NAMALWA (cell line): ENCODE data around the gene ARHGAP45.

ENCODE experiments used
- DNase-seq: peaks from one replicate; pipeline ENCODE4 v3.0.0-alpha.2; 2015; ENCODE audit warnings: low spot score

The ARHGAP45 gene

DNA sequence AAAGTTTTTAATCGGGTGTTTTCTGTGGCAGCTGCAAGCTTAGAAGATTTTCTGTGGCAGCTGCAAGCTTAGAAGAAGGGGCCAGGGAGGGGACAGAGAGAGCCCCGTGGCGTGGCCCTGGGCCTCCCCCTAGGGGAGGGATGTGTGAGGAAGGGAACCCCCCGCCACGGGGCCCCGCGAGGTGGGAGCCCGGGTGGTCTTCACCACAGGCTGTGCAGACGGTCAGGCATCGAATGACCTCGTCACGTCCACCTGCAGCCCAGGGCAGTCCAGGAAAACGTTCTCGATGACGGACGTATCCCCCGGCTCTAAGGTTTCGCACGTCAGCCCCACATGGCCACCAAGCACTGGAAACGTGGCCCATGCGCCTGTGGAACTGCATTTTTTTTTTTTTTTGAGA lies 19.6 kb downstream of the ARHGAP45 start:
- DNase-seq: no peak

DNA sequence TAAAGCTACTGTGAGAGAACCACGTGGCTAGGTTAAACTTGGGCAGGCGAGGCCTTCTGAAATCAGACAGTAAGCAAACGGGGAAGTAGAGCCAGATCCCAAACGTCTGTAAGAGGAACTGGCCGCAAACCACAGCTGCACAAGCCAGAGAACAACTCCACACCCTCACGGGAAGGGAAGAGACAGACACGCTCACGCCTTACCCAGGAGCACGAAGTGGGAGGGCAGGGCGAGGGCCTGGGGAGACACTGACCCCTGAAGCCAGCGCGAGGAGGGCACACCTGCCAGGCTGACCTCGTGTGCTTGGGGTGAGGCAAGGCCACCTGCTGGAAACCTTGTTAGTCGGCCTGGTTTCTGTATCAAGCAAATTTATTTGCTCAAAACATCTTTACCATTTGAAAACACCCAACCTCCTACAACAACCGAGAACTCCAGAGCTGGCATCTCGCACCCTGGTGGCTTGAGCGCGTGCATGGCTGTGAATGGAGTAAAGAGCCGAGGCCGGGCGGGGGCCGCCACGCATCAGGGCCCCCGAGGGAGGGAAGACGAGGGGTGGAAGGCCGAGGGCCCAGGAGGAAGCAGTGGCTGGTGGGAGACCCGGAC lies 20.9 kb downstream of the ARHGAP45 start:
- DNase-seq: peak; percentile 74

GRCh38 chr19:1088416-1089010 lies 21.5 kb downstream of the ARHGAP45 start:
- DNase-seq: no peak

GRCh38 chr19:1089126-1089771 lies 22.3 kb downstream of the ARHGAP45 start:
- DNase-seq: no peak

DNA sequence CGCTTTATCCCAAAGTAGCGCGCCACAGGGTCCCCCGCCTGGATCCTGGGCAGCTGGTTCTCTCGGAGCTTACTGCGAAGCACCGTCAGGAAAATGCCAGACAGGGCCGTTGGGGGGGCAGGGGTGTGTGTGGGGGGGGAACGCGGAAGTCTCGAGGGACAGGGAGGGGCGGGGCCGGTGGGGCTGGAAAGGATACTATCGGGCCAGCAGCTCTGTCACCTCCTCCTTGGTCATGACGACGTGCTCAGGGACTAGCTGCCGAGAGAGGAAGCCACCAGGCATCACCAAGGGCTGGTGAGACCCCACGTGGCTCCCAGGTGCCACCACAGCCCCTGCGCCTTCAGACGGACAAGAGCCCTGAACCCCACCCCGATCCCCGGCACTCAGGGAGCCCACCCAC lies 22.9 kb downstream of the ARHGAP45 start:
- DNase-seq: no peak

- no peak for DNase-seq
Measured at GRCh38 chr19:1090731-1091543, 24.0 kb downstream of the ARHGAP45 start.

DNA sequence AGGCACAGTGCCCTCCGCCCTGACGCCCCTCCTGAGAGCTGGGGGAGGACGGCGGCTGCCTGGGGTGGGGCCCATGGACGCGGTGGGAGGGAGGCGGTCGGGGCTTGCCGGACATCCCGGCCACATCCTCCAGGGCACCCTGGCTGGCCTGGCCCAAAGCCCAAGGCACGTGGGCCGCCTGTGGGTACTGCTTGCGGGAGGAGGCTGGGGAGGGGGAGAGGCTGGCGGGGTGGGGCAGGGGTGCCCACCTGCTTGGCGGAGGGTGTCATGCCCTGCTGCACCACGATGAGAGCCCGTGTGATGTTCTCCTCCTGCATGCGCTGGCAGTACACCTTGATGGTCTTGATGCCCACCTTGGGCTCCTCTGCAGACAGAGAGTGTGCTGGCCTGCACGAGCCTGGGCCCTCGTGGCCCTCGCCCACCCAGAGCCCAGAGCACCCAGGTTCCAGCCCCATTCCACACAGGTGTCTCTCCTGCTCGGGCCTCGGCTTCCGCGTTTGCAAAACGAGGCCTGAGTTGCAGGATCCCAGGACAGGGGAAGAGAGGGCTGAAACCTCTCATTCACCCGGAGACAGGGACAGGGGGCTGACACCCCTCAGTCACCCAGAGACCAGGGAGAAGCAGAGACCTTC lies 24.7 kb downstream of the ARHGAP45 start:
- DNase-seq: no peak

DNA sequence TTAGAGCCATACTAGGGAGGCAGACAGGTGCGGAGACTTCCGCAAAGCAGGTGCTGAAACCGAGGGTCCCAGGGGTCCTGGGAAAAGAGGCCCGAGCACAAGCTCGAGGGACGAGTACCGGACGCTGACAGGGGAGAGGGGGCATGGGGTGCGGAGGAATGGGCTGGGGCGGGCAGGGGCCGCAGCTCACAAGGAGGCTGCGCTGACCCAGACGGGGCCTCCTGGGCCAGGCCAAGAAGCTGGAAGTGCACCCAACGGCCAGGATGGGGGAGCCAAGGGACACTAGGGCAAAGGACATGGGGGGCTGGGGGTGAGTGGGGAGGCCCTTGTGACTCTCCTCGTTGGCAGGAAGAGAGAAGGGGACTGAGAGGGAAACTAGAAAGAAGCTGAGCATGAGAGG lies 26.4 kb downstream of the ARHGAP45 start:
- no peak for DNase-seq

DNA sequence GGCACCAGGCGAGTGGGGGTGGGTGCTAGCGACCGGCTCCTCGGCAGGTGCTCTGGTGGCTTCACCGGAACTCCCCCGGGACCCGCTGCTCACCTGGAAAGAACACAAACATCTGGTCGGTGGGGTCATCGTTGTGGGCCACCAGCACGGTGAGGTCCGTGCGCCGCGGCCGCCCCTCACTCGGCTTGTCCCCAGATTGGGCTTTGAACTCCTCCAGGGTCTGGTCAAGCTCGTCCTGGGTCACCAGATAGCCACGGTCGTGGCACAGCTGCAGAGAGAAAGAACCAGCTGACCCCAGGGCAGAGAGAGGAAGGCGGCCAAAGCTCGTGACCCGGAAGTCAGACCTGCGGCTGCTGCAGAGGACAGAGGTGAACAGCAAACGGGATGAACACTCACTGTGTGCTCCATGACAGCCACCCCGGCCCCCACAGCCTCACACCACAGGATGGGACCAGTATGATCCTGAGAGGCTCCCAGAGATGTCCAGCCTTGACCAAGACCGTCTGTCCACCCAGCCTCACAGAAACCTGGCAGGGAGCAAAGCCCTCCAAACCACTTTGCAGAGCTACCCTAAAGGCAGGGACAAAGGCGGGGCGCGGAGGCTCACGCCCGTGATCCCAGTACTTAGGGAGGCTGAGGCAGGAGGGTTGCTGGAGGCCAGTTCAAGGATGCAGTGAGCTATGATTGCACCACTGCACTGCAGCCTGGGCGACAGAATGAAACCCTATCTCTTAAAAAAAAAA lies 27.0 kb downstream of the ARHGAP45 start:
- DNase-seq: no peak

DNA sequence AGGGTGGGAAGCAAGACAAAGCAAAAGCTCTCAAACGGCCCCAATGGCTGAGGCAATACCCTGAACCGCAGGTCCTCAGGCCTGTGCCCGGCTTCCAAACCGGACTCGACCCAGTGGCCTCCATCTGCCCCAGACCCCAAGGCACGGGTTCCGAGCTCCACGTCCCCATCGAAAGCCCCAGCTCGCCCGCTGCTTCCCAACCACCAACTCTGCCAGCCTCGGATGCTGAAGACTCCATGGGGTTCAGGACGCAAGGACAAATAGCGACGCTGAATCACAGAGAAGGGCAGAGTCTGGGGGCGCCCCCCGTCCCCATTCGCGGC lies 27.6 kb downstream of the ARHGAP45 start:
- DNase-seq: no peak

DNA sequence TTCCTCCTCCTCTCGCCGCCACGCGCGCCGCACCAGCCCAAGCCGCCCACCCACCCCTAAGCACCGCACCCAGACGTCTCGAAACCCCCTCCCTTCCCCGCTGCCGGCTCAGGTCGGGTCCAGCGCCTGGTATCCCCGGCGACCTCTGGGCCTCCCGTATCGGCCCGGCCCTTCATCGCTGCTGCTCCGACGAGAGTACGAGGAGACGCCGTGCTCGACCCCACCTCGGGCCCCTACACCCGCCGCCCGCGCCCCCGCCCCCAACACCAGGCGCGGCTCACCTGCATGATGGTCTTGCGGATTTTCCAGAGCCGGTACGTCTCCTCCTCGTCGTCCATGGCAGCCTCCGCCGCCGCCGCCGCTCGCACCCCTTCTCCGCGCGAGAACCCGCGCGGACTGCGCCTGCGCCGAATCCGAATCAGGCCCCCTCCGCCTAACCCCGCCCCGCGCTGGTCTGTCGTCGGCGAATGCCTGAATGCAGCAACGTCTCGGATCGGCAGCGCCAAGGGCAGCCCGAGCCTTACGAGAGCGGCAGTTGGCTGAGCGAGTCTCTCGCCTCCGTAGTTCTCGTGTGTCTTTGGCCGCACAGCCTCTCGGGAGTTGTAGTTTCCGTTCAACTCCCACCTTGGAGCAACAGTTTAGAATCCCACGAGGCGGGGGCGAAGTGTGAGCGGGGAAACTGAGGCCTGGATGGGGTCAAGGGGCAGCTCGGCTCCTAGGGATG lies 28.2 kb downstream of the ARHGAP45 start, which contains the start of gene POLR2E:
TSS of gene POLR2E (minus strand) at position 398 of the 724 bp plus-strand sequence. CDS start at position 338, 60 bp downstream.
- DNase-seq: peak; percentile 97

- DNase-seq: no peak
Measured at GRCh38 chr19:1097810-1098176, 30.8 kb downstream of the ARHGAP45 start.

DNA sequence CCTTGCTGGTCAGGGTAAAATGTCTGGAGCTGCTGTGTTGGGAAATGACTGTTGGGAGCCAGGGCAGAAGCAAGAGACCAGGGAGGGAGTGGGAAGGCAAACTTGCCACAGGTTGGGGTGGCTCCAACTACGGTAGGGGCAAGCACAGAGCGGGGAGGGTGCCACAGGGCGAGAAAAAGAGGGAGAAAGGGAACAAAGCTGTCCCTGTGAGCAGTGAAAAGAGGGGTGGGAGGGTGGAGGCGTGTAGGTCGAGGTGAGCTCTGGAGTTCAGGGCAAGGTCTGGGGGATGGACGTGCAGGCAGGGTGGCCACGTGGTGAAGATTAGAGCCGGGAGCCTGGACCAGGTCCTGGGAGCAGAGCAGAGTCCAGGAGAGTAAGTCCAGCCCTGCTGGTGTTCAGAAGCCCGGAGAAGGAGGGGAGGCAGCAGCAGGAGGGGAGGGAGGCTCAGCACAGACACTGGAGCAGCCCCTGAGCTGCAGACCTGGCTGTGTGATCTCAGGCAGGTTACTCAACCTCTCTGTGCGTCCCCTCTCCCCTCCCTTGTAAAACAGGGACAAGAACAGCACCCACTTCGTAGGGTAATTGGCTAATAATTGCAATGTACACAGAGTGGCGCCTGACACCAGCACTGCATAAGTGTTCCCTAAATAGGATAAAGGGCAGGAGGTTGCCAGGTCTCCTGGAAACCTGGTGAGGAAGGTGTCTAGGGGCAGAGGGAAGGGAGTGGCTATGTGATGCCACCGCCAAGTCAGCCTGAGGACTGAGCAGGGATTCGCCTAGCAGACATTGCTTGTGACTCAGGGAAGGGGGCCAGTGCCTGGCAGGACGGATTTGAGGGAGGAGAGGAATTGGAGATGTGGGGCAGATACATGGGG lies 31.4 kb downstream of the ARHGAP45 start:
- DNase-seq: no peak

- no peak for DNase-seq
Measured at GRCh38 chr19:1101337-1101698, 34.4 kb downstream of the ARHGAP45 start.

GRCh38 chr19:1102407-1103131 lies 35.6 kb downstream of the ARHGAP45 start:
- DNase-seq: no peak

DNA sequence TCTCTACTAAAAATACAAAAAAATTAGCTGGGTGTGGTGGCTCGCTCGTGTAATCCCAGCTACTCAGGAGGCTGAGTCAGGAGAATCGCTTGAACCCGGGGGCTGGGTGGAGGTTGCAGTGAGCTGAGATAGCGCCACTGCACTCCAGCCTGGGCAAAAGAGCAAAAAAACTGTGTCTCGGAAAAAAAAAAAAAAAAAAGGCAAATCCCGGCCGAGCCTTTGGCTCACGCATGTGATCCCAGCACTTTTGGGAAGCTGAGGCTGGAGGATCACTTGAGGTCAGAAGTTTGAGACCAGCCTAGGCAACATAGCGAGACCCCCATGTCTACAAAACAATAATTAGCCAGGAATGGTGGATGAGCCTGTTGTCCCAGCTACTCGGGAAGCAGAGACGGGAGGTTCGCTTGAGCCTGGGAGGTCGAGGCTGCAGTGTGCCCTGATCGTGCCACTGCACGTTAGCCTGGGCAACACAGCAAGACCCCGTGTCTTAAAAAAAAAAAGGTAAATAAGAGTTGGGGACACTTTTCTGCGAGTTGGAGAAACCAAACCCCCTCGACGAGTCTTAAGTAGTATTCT lies 36.3 kb downstream of the ARHGAP45 start:
- DNase-seq: no peak

DNA sequence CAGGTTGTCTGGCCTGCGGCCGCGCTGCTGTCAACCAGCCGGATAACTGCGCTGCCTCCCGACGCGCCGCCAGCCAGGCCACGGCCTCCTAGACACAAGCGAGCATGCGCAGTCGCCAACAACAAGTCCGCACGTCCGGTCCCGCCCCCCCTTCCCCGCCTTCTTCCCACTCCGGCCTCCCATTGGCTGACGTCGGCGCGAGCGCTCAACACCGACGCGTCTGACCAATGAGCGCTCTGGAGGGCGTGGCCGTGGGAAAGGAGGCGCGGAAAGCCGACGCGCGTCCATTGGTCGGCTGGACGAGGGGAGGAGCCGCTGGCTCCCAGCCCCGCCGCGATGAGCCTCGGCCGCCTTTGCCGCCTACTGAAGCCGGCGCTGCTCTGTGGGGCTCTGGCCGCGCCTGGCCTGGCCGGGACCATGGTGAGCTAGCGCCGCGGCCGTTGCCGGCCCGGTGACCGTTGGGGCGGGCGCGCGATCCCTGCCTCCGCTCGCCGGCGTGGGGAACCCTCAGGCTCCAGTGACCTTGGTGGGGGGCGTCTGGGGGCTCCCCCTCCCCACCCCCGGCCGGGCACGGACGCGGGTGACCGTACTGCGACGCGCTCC lies 36.8 kb downstream of the ARHGAP45 start, which contains the start of gene GPX4:
TSS of gene GPX4 (plus strand) at position 287 of the 603 bp plus-strand sequence. CDS start at position 337, 50 bp downstream.
- peak; percentile 99 for DNase-seq

GRCh38 chr19:1104311-1105007 lies 37.5 kb downstream of the ARHGAP45 start:
- peak; percentile 82 for DNase-seq
